Tibial nerve (tissue), 4 donors: ENCODE measurements around the gene PPP1R3E. TPM values are rescaled to one million over a fixed set of nuclear protein-coding genes. Genes with fewer than 3 reads are reported as not detected.

Experiments
- DNase-seq, 2 donors: peaks; one replicate each; pipeline ENCODE4 v3.0.0-alpha.2; 2019; ENCODE audit warnings: low spot score in 2 of 2
- H3K27ac ChIP-seq, 4 donors: fragments of 200-600 bp; sonication (generic) in 3 of 4; one replicate each; pipeline ENCODE4 v1.5.1; 2017 to 2019; ENCODE audit warnings: mild to moderate bottlenecking in 1 of 4
- H3K27me3 ChIP-seq, 2 donors: fragments of 200-600 bp; sonication (generic) in 1 of 2; one replicate each; pipeline versions ENCODE4 v1.5.1 to v1.6.0; 2017 to 2019
- H3K36me3 ChIP-seq, 3 donors: fragments of 200-600 bp; sonication (generic); one replicate each; pipeline ENCODE4 v1.5.1; 2018 to 2019
- H3K4me1 ChIP-seq, 4 donors: fragments of 200-600 bp; sonication (generic) in 3 of 4; one replicate each; pipeline ENCODE4 v1.5.1; 2017 to 2019
- H3K4me3 ChIP-seq, 4 donors: fragments of 200-600 bp; sonication (generic) in 3 of 4; one replicate each; pipeline ENCODE4 v1.5.1; 2017 to 2019; ENCODE audit warnings: mild to moderate bottlenecking in 1 of 4, moderate library complexity in 1 of 4
- H3K9me3 ChIP-seq, 4 donors: fragments of 200-600 bp; sonication (generic) in 3 of 4; one replicate each; pipeline ENCODE4 v1.5.1; 2017 to 2019
- EP300 ChIP-seq, 2 donors: sonication (generic); formaldehyde crosslinking; IDR thresholded peaks; one replicate each; pipeline ENCODE4 v1.6.1; 2017; ENCODE audit warnings: antibody characterized with exemption in 2 of 2, mild to moderate bottlenecking in 1 of 2
- POLR2A ChIP-seq, 2 donors: fragments of 450-650 bp; IDR thresholded peaks; one replicate each; pipeline ENCODE4 v1.6.1; 2017; ENCODE audit warnings: antibody characterized with exemption in 2 of 2, mild to moderate bottlenecking in 2 of 2, moderate library complexity in 2 of 2
- WGBS, 2 donors: methylation state at CpG; one replicate each; pipeline ENCODE4 v1.1.5; 2018; 5-methylcytosine and 5-hydroxymethylcytosine counted together
- total RNA-seq, 4 donors: library from RNA; depleted of rRNA; stranded (reverse); fragments of >200 nt; gene quantifications; one replicate each; pipeline ENCODE4 v1.1.0, GENCODE V29; 2016
- TF ChIP-seq, protein P1 (sequence below), 5 experiments: fragments of 200-600 bp in 3 of 5; fragments of 450-650 bp in 2 of 5; sonication (generic) in 3 of 5; IDR thresholded peaks; one replicate each; pipeline ENCODE4 v1.5.1; 2016 to 2019; ENCODE audit warnings: antibody characterized with exemption in 5 of 5, mild to moderate bottlenecking in 3 of 5, moderate library complexity in 2 of 5

PPP1R3E gene
- total RNA-seq, 4 donors from 2014 or later: 15.0 to 29.1 (median 19.2) TPM

DNA sequence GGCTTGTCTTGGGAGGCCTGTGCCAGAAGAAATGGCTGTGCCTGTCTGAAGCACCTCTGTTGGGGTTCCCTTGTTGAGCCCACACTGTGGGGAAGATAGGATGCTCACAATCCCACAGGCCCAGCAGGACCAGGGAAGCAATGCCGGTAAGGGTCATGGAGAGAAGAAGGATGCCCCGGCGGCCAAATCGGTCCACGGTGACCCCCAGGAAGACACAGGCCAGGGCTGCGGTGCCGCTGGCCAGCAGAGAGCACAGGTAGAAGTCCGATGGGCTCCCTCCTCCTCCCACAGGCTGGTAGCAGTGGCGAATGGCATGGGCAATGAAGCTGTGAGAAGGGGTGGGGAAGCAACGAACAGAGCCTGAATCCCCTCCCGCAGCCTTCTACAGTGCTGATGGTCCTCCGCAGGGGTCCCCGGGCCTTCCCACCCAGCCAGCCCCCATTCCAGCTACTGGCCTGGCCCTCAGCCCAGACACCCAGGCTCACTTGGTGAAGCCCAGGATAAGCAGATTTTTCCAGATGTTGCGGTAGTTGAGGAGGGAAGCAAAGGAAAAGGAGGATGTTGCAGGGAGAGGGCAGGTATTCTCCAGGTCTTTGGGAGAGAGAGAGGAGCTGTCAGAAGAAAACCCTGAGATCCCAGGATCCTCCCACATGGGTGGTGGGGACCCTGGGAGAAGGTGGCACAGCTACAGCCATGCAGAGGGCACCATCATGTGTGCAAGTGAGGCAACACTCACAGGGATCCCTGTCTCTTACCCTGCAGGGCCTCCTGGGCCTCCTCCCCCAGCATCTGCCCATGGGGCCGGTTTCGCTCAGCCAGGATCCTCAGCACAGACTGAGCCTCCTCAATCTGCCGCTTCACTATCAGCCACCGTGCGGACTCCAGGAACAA is 45.0 kb upstream of the PPP1R3E start:
- H3K36me3 ChIP-seq: peaks cover 0 to 29% (median 0%) of the 10 kb centered on the region in 3 donors
- no peak overlapping the region for H3K4me3 ChIP-seq
- H3K9me3 ChIP-seq: no peaks in the 10 kb centered on the region
- WGBS, 2 donors: 90 to 92% methylated on average over 14 to 17 of the region's 19 CpGs
- TF ChIP-seq, protein P1, sequence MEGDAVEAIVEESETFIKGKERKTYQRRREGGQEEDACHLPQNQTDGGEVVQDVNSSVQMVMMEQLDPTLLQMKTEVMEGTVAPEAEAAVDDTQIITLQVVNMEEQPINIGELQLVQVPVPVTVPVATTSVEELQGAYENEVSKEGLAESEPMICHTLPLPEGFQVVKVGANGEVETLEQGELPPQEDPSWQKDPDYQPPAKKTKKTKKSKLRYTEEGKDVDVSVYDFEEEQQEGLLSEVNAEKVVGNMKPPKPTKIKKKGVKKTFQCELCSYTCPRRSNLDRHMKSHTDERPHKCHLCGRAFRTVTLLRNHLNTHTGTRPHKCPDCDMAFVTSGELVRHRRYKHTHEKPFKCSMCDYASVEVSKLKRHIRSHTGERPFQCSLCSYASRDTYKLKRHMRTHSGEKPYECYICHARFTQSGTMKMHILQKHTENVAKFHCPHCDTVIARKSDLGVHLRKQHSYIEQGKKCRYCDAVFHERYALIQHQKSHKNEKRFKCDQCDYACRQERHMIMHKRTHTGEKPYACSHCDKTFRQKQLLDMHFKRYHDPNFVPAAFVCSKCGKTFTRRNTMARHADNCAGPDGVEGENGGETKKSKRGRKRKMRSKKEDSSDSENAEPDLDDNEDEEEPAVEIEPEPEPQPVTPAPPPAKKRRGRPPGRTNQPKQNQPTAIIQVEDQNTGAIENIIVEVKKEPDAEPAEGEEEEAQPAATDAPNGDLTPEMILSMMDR (IDR thresholded peaks at IDR 0.05): no peak
- no peak for TF ChIP-seq EP300 (IDR thresholded peaks at IDR 0.05)
- TF ChIP-seq POLR2A (IDR thresholded peaks at IDR 0.05): no peak
- H3K27me3 ChIP-seq: peaks cover 0 to 4% of the 10 kb centered on the region in 2 donors
- no peak overlapping the region for H3K27ac ChIP-seq
- H3K4me1 ChIP-seq: peaks cover 0 to 17% (median 12%) of the 10 kb centered on the region in 4 donors
- no peak for DNase-seq

DNA sequence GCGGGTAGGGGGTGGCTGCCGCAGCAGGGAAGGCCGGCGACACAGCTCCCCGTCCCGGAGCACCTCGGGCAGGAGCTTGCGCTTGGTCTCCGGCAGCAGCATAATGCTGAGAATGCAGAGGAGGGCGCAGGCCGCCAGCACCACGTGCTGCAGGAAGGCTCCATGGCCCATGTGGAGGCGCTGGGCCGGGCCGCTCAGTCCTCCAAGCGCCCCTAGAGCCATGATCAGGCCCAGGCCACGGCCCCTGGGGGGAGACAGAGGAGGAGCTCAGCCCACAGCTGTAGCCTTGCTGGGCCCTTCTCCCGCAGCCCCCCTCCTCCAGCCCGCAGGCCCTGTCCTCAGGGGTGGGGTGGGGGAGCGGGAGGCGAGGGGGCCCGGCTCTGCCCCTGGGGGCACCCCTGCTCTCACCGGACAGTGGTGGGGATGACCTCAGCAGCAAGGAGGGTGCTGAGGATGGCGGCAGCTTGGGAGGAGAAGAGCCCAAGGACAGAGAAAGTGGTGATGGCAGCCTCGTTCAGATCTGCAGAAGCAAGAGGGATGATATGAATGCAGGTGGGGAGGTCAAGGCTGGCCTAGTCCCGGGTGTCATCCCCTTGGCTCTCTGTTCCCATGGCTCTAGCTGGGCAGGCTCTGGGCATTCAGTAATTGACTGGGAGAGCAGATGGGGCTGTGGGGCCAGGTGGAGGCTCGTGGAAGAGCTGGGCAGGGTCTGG is 44.2 kb upstream of the PPP1R3E start:
- DNase-seq: no peak
- Histone ChIP-seq H3K36me3 (peaks cover 0 to 29% (median 0%) of the 10 kb centered on the region in 3 donors), H3K4me3 (no peak overlapping the region), H3K27ac (no peak overlapping the region), H3K9me3 (no peaks in the 10 kb centered on the region), H3K4me1 (peaks cover 0 to 9% (median 5%) of the 10 kb centered on the region in 4 donors), H3K27me3 (no peaks in the 10 kb centered on the region)
- whole genome bisulfite sequencing, 2 donors: 65 to 76% methylated on average over 17 of the region's 27 CpGs
- no peak for TF ChIP-seq EP300 (IDR thresholded peaks at IDR 0.05)
- TF ChIP-seq, protein P1 (IDR thresholded peaks at IDR 0.05): no peak
- no peak for TF ChIP-seq POLR2A (IDR thresholded peaks at IDR 0.05)

- H3K9me3 ChIP-seq: no peaks in the 10 kb centered on the region
- no peak overlapping the region for H3K27ac ChIP-seq
- H3K4me3 ChIP-seq: no peak overlapping the region
- DNase-seq: no peak
- H3K27me3 ChIP-seq: no peaks in the 10 kb centered on the region
- 64 to 67% methylated on average over 11 to 13 of the region's 13 CpGs for WGBS, 2 donors
- H3K36me3 ChIP-seq: peaks cover 0 to 29% (median 0%) of the 10 kb centered on the region in 3 donors
- TF ChIP-seq POLR2A (IDR thresholded peaks at IDR 0.05) (no peak), EP300 (IDR thresholded peaks at IDR 0.05) (no peak)
- TF ChIP-seq, protein P1 (IDR thresholded peaks at IDR 0.05): no peak
- peaks cover 0 to 2% (median 0%) of the 10 kb centered on the region in 4 donors for H3K4me1 ChIP-seq
These were observed 43.5 kb upstream of the PPP1R3E start for GRCh38 chr14:23345987-23346692.

- 56 to 62% methylated on average over 3 of the region's 3 CpGs for WGBS, 2 donors
- peaks cover 0 to 3% (median 0%) of the 10 kb centered on the region in 4 donors for H3K9me3 ChIP-seq
- H3K27ac ChIP-seq: no peak overlapping the region
- no peaks in the 10 kb centered on the region for H3K4me1 ChIP-seq
- no peak for DNase-seq
- no peak overlapping the region for H3K4me3 ChIP-seq
- no peaks in the 10 kb centered on the region for H3K27me3 ChIP-seq
- peaks cover 0 to 29% (median 0%) of the 10 kb centered on the region in 3 donors for H3K36me3 ChIP-seq
- TF ChIP-seq POLR2A (IDR thresholded peaks at IDR 0.05) (no peak), EP300 (IDR thresholded peaks at IDR 0.05) (no peak)
- TF ChIP-seq, protein P1 (IDR thresholded peaks at IDR 0.05): no peak
These were observed 41.8 kb upstream of the PPP1R3E start for GRCh38 chr14:23344481-23344880.
